B cell (primary cell): ENCODE measurements around the gene AOPEP.

Experiments used
- EZH2 ChIP-seq: IDR thresholded peaks from 2 replicates; pipeline ENCODE4 v1.6.1; 2012; ENCODE audit warnings: borderline replicate concordance, low read depth, mild to moderate bottlenecking, moderate library complexity, low read length; ENCODE audit not compliant: insufficient read depth, poor library complexity, severe bottlenecking
- TF ChIP-seq, protein P1 (sequence below): fragments of 200-600 bp; IDR thresholded peaks from one replicate; pipeline ENCODE4 v1.8.0; 2022; ENCODE audit warnings: antibody characterized with exemption, mild to moderate bottlenecking

DNA sequence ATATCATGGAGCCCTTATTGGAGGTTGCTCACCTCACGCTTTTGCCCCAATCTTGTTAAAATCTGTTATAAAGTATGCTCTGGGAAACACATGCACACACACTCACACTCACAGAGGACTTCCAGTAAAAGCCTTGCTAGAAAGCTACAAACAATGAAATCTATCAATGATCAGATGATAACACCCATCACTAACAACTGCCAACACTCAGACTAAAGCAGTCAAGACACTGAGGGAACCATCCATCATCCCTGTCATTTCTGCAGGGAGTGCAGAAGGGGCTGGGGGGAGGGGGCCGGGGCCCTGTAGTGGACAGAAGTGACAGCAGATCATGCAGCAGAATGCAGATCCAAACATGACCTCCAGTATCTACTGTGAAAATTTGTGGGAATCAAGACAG lies 179.1 kb downstream of the AOPEP start:
- TF ChIP-seq, protein P1, sequence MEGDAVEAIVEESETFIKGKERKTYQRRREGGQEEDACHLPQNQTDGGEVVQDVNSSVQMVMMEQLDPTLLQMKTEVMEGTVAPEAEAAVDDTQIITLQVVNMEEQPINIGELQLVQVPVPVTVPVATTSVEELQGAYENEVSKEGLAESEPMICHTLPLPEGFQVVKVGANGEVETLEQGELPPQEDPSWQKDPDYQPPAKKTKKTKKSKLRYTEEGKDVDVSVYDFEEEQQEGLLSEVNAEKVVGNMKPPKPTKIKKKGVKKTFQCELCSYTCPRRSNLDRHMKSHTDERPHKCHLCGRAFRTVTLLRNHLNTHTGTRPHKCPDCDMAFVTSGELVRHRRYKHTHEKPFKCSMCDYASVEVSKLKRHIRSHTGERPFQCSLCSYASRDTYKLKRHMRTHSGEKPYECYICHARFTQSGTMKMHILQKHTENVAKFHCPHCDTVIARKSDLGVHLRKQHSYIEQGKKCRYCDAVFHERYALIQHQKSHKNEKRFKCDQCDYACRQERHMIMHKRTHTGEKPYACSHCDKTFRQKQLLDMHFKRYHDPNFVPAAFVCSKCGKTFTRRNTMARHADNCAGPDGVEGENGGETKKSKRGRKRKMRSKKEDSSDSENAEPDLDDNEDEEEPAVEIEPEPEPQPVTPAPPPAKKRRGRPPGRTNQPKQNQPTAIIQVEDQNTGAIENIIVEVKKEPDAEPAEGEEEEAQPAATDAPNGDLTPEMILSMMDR = no peak
- no peak for TF ChIP-seq EZH2
